DOHH2 (cell line): ENCODE measurements around the gene QDPR.

Experiments
- EZH2phosphoT487 ChIP-seq: fragments of 200-600 bp; sonication (generic); IDR thresholded peaks from 2 replicates; pipeline ENCODE4 v1.6.1; 2017; ENCODE audit warnings: borderline replicate concordance, mild to moderate bottlenecking, antibody characterized with exemption, low read length, moderate library complexity, mixed read lengths
- TF ChIP-seq, protein P1 (sequence below): fragments of 200-600 bp; sonication (generic); IDR thresholded peaks from one replicate; pipeline ENCODE4 v1.5.1; 2014; ENCODE audit warnings: antibody characterized with exemption, mild to moderate bottlenecking, low read depth, low read length; ENCODE audit not compliant: poor library complexity, severe bottlenecking

DNA sequence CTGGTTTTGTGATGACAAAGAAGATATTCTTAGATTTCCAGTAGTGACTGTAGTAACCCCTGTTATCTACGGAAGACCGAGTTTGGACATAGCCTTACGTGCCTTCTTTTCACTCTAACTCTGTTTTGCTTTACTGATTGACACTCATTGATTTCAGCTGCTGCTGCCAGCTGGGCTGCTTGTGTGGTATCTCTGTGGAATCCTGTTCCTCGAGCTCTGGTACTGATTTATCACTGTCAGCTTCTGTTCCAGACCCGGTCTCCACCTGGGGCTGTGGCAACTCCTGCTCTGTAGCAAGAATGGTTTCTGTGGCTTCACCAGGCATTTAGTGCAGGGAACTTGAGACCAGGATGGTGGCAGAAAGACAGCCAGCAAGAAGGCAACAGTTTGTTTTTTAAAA is 40.5 kb upstream of the QDPR start:
- TF ChIP-seq, protein P1, sequence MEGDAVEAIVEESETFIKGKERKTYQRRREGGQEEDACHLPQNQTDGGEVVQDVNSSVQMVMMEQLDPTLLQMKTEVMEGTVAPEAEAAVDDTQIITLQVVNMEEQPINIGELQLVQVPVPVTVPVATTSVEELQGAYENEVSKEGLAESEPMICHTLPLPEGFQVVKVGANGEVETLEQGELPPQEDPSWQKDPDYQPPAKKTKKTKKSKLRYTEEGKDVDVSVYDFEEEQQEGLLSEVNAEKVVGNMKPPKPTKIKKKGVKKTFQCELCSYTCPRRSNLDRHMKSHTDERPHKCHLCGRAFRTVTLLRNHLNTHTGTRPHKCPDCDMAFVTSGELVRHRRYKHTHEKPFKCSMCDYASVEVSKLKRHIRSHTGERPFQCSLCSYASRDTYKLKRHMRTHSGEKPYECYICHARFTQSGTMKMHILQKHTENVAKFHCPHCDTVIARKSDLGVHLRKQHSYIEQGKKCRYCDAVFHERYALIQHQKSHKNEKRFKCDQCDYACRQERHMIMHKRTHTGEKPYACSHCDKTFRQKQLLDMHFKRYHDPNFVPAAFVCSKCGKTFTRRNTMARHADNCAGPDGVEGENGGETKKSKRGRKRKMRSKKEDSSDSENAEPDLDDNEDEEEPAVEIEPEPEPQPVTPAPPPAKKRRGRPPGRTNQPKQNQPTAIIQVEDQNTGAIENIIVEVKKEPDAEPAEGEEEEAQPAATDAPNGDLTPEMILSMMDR = no peak
- no peak for TF ChIP-seq EZH2phosphoT487
